CD14-positive monocyte (primary cell): Measurements from ENCODE around the gene TPRG1. TPM values are rescaled to one million over a fixed set of nuclear protein-coding genes. Genes with fewer than 3 reads are reported as not detected.

ENCODE experiments used
- DNase-seq, 3 donors: peaks; one replicate each; pipeline ENCODE4 v3.0.0-alpha.2; 2011 to 2022
- H2AFZ ChIP-seq: 2 replicates; pipeline ENCODE4 v1.6.0; 2012; ENCODE audit warnings: mild to moderate bottlenecking, low read depth, low read length, inconsistent platforms; ENCODE audit not compliant: insufficient read depth, poor library complexity, severe bottlenecking
- H3K27ac ChIP-seq, 2 donors: 1 replicate in 1 of 2; 2 replicates in 1 of 2; pipeline ENCODE4 v1.5.1; 2012 to 2013; ENCODE audit warnings: low read length in 2 of 2, control low read depth in 1 of 2, inconsistent platforms in 1 of 2, low read depth in 1 of 2, mild to moderate bottlenecking in 1 of 2
- H3K27me3 ChIP-seq, 2 donors: one replicate each; pipeline versions ENCODE4 v1.6.0 to v1.6.1; 2011 to 2013; ENCODE audit warnings: low read length in 2 of 2; ENCODE audit not compliant: control insufficient read depth in 2 of 2, insufficient read depth in 2 of 2
- H3K36me3 ChIP-seq, 2 donors: replicated peaks in 1 of 2; 1 replicate in 1 of 2; 2 replicates in 1 of 2; pipeline versions ENCODE4 v1.5.1 to v1.6.1; 2012 to 2013; ENCODE audit warnings: low read length in 2 of 2, control low read depth in 1 of 2, inconsistent platforms in 1 of 2, mild to moderate bottlenecking in 1 of 2; ENCODE audit not compliant: insufficient read depth in 2 of 2, control insufficient read depth in 1 of 2
- H3K4me1 ChIP-seq, 2 donors: 1 replicate in 1 of 2; 2 replicates in 1 of 2; pipeline versions ENCODE4 v1.5.1 to v1.6.1; 2012 to 2013; ENCODE audit warnings: low read length in 2 of 2, control low read depth in 1 of 2, inconsistent platforms in 1 of 2, mild to moderate bottlenecking in 1 of 2, moderate library complexity in 1 of 2; ENCODE audit not compliant: insufficient read depth in 2 of 2, control insufficient read depth in 1 of 2
- H3K4me2 ChIP-seq: replicated peaks from 2 replicates; pipeline ENCODE3; 2012; ENCODE audit warnings: low read length, moderate library complexity, mild to moderate bottlenecking; ENCODE audit not compliant: poor library complexity, severe bottlenecking; ENCODE audit errors: extremely low read depth
- H3K4me3 ChIP-seq, 3 experiments: fragments of 200-600 bp in 1 of 3; sonication (generic) in 1 of 3; replicated peaks in 1 of 3; 1 replicate in 2 of 3; 2 replicates in 1 of 3; pipeline ENCODE4 v1.5.1; 2011 to 2013; ENCODE audit warnings: low read length in 3 of 3, mild to moderate bottlenecking in 3 of 3, control low read depth in 2 of 3, low read depth in 2 of 3, inconsistent platforms in 1 of 3, moderate library complexity in 1 of 3
- H3K79me2 ChIP-seq: 2 replicates; pipeline ENCODE4 v1.6.0; 2012; ENCODE audit warnings: mild to moderate bottlenecking, control low read depth, inconsistent platforms, low read length, moderate library complexity; ENCODE audit not compliant: insufficient read depth
- H3K9ac ChIP-seq: 2 replicates; pipeline ENCODE4 v1.6.0; 2017; ENCODE audit warnings: low read length, mild to moderate bottlenecking; ENCODE audit not compliant: insufficient read depth, poor library complexity, severe bottlenecking
- H3K9me3 ChIP-seq, 2 donors: replicated peaks in 1 of 2; 1 replicate in 1 of 2; 2 replicates in 1 of 2; pipeline versions ENCODE4 v1.5.1 to v1.6.1; 2012 to 2013; ENCODE audit warnings: low read length in 2 of 2, control low read depth in 1 of 2; ENCODE audit not compliant: control insufficient read depth in 1 of 2, insufficient read depth in 1 of 2
- H4K20me1 ChIP-seq: 2 replicates; pipeline ENCODE4 v1.6.0; 2012; ENCODE audit warnings: mild to moderate bottlenecking, low read length, control low read depth, moderate library complexity; ENCODE audit not compliant: insufficient read depth
- H3K27ac Mint-ChIP-seq, 7 donors: one replicate each; pipeline ENCODE4 v1.8.0; 2020; ENCODE audit warnings: mild to moderate bottlenecking in 7 of 7, mixed read lengths in 7 of 7, moderate library complexity in 6 of 7, inconsistent platforms in 2 of 7
- H3K27me3 Mint-ChIP-seq, 3 donors: one replicate each; pipeline ENCODE4 v1.8.0; 2021 to 2022; ENCODE audit warnings: low read depth in 3 of 3, mild to moderate bottlenecking in 3 of 3, mixed read lengths in 3 of 3, moderate library complexity in 3 of 3, inconsistent platforms in 1 of 3
- H3K36me3 Mint-ChIP-seq, 2 donors: one replicate each; pipeline ENCODE4 v1.8.0; 2020; ENCODE audit warnings: mixed read lengths in 2 of 2, inconsistent platforms in 1 of 2, mild to moderate bottlenecking in 1 of 2
- H3K4me1 Mint-ChIP-seq: one replicate; pipeline ENCODE4 v1.8.0; 2020; ENCODE audit warnings: mild to moderate bottlenecking, mixed read lengths
- H3K4me3 Mint-ChIP-seq, 2 donors: one replicate each; pipeline ENCODE4 v1.8.0; 2020; ENCODE audit warnings: mild to moderate bottlenecking in 2 of 2, mixed read lengths in 2 of 2, moderate library complexity in 1 of 2
- H3K9me3 Mint-ChIP-seq, 7 donors: one replicate each; pipeline ENCODE4 v1.8.0; 2020 to 2022; ENCODE audit warnings: mixed read lengths in 7 of 7, mild to moderate bottlenecking in 6 of 7, moderate library complexity in 6 of 7, inconsistent platforms in 2 of 7
- CTCF ChIP-seq: fragments of 200-600 bp; IDR thresholded peaks from one replicate; pipeline ENCODE4 v1.8.0; 2022; ENCODE audit warnings: antibody characterized with exemption, mild to moderate bottlenecking
- WGBS: methylation state at CpG from one replicate; pipeline ENCODE4 v1.1.5; 2013; ENCODE audit warnings: missing lambda C conversion rate; ENCODE audit not compliant: insufficient coverage; 5-methylcytosine and 5-hydroxymethylcytosine counted together
- intact Hi-C, 2 donors: fragments of 100-400 bp; cut with micrococcal nuclease; formaldehyde crosslinking; loops; one replicate each; pipeline versions ENCODE4 v1.15.0 to v1.15.1; 2023
- polyA plus RNA-seq, 3 donors: library from polyadenylated mRNA; depleted of rRNA in 1 of 3; unstranded in 2 of 3; stranded (reverse) in 1 of 3; fragments of 300-500 nt in 2 of 3; fragments of >200 nt in 1 of 3; fragmentation: Illumina TruSeq in 2 of 3; gene quantifications; 1 replicate in 2 of 3; 2 replicates in 1 of 3; pipeline ENCODE4 v1.2.3, GENCODE V29; 2012 to 2021

The TPRG1 gene
- polyA plus RNA-seq, 3 donors: 0.14 to 1.7 (median 0.55) TPM

GRCh38 chr3:189360291-189360690, 188.5 kb downstream of the TPRG1 start:
- Histone ChIP-seq H3K4me1 (no peaks in the 10 kb centered on the region), H4K20me1 (no peaks in the 10 kb centered on the region), H3K9ac (no peak overlapping the region), H3K9me3 (no peaks in the 10 kb centered on the region), H3K27ac (no peak overlapping the region), H3K27me3 (no peaks in the 10 kb centered on the region), H3K36me3 (no peaks in the 10 kb centered on the region), H2AFZ (no peak overlapping the region), H3K4me3 (no peak overlapping the region), H3K79me2 (no peaks in the 10 kb centered on the region), H3K4me2 (no peak overlapping the region)
- Mint-ChIP-seq H3K9me3 (peaks cover 0 to 6% (median 0%) of the 10 kb centered on the region in 7 donors), H3K4me3 (no peak overlapping the region), H3K36me3 (no peaks in the 10 kb centered on the region), H3K27ac (no peak overlapping the region), H3K4me1 (peaks cover 3% of the 10 kb centered on the region), H3K27me3 (no peaks in the 10 kb centered on the region)
- DNase-seq: no peak
- 91% methylated on average over 3 of the region's 5 CpGs for WGBS
- intact Hi-C loops: no loop called here
- no peak for TF ChIP-seq CTCF

- TF ChIP-seq CTCF: no peak
- Histone ChIP-seq H2AFZ (no peak overlapping the region), H4K20me1 (no peaks in the 10 kb centered on the region), H3K27ac (no peak overlapping the region), H3K36me3 (no peaks in the 10 kb centered on the region), H3K4me2 (no peak overlapping the region), H3K27me3 (no peaks in the 10 kb centered on the region), H3K4me1 (no peaks in the 10 kb centered on the region), H3K9ac (no peak overlapping the region), H3K79me2 (no peaks in the 10 kb centered on the region), H3K4me3 (no peak overlapping the region), H3K9me3 (no peaks in the 10 kb centered on the region)
- H3K27ac Mint-ChIP-seq: no peak overlapping the region
- no peaks in the 10 kb centered on the region for H3K4me1 Mint-ChIP-seq
- H3K4me3 Mint-ChIP-seq: no peak overlapping the region
- peaks cover 0 to 6% (median 0%) of the 10 kb centered on the region in 7 donors for H3K9me3 Mint-ChIP-seq
- intact Hi-C loops: no loop called here
- no peak for DNase-seq
- no peaks in the 10 kb centered on the region for H3K36me3 Mint-ChIP-seq
- no peaks in the 10 kb centered on the region for H3K27me3 Mint-ChIP-seq
- no CpG with 5 or more reads among the region's 2 CpGs for WGBS
Observed at GRCh38 chr3:189361103-189361835, 189.5 kb downstream of the TPRG1 start.
